ENCODE results near the gene LRFN2. TPM values are rescaled to one million over a fixed set of nuclear protein-coding genes. Genes with fewer than 3 reads are reported as not detected.

Gene LRFN2
- total and polyA plus RNA-seq, 2 experiments from 2014 or later, result 0.29 to 2.5 TPM

DNA sequence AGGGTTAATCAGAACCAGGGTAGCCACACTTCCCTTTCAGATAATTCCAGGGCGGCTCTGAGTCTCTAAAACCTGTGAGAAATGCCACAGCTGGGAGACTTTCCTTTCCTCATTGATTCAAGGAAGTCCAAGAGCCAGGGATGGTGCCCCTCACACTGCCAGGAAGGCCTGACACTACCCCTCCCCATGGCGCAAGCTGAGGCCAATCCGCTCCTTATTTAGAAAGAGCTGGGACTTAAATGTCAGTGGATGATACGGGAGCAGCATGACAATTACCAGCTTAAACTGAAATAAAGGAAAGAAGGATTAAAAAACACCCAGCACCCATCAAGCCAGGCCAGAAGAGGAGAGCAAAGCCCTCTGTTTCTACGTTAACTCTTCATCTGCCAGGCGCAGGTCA is 244.4 kb downstream of the LRFN2 start (continued):
- TF ChIP-seq, protein P1, sequence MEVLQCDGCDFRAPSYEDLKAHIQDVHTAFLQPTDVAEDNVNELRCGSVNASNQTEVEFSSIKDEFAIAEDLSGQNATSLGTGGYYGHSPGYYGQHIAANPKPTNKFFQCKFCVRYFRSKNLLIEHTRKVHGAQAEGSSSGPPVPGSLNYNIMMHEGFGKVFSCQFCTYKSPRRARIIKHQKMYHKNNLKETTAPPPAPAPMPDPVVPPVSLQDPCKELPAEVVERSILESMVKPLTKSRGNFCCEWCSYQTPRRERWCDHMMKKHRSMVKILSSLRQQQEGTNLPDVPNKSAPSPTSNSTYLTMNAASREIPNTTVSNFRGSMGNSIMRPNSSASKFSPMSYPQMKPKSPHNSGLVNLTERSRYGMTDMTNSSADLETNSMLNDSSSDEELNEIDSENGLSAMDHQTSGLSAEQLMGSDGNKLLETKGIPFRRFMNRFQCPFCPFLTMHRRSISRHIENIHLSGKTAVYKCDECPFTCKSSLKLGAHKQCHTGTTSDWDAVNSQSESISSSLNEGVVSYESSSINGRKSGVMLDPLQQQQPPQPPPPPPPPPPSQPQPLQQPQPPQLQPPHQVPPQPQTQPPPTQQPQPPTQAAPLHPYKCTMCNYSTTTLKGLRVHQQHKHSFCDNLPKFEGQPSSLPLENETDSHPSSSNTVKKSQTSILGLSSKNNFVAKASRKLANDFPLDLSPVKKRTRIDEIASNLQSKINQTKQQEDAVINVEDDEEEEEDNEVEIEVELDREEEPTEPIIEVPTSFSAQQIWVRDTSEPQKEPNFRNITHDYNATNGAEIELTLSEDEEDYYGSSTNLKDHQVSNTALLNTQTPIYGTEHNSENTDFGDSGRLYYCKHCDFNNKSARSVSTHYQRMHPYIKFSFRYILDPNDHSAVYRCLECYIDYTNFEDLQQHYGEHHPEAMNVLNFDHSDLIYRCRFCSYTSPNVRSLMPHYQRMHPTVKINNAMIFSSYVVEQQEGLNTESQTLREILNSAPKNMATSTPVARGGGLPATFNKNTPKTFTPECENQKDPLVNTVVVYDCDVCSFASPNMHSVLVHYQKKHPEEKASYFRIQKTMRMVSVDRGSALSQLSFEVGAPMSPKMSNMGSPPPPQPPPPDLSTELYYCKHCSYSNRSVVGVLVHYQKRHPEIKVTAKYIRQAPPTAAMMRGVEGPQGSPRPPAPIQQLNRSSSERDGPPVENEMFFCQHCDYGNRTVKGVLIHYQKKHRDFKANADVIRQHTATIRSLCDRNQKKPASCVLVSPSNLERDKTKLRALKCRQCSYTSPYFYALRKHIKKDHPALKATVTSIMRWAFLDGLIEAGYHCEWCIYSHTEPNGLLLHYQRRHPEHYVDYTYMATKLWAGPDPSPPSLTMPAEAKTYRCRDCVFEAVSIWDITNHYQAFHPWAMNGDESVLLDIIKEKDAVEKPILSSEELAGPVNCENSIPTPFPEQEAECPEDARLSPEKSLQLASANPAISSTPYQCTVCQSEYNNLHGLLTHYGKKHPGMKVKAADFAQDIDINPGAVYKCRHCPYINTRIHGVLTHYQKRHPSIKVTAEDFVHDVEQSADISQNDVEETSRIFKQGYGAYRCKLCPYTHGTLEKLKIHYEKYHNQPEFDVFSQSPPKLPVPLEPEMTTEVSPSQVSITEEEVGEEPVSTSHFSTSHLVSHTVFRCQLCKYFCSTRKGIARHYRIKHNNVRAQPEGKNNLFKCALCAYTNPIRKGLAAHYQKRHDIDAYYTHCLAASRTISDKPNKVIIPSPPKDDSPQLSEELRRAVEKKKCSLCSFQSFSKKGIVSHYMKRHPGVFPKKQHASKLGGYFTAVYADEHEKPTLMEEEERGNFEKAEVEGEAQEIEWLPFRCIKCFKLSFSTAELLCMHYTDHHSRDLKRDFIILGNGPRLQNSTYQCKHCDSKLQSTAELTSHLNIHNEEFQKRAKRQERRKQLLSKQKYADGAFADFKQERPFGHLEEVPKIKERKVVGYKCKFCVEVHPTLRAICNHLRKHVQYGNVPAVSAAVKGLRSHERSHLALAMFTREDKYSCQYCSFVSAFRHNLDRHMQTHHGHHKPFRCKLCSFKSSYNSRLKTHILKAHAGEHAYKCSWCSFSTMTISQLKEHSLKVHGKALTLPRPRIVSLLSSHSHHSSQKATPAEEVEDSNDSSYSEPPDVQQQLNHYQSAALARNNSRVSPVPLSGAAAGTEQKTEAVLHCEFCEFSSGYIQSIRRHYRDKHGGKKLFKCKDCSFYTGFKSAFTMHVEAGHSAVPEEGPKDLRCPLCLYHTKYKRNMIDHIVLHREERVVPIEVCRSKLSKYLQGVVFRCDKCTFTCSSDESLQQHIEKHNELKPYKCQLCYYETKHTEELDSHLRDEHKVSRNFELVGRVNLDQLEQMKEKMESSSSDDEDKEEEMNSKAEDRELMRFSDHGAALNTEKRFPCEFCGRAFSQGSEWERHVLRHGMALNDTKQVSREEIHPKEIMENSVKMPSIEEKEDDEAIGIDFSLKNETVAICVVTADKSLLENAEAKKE (CRISPR knock-in tag; IDR thresholded peaks at IDR 0.05), result no peak
- TF ChIP-seq, protein P2, sequence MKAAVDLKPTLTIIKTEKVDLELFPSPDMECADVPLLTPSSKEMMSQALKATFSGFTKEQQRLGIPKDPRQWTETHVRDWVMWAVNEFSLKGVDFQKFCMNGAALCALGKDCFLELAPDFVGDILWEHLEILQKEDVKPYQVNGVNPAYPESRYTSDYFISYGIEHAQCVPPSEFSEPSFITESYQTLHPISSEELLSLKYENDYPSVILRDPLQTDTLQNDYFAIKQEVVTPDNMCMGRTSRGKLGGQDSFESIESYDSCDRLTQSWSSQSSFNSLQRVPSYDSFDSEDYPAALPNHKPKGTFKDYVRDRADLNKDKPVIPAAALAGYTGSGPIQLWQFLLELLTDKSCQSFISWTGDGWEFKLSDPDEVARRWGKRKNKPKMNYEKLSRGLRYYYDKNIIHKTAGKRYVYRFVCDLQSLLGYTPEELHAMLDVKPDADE (IDR thresholded peaks at IDR 0.05), result no peak
- TF ChIP-seq ZNF114 (CRISPR knock-in tag; IDR thresholded peaks at IDR 0.05) (no peak), CREB1 (CRISPR knock-in tag; IDR thresholded peaks at IDR 0.05; ENCODE audit: low read depth) (no peak)

DNA sequence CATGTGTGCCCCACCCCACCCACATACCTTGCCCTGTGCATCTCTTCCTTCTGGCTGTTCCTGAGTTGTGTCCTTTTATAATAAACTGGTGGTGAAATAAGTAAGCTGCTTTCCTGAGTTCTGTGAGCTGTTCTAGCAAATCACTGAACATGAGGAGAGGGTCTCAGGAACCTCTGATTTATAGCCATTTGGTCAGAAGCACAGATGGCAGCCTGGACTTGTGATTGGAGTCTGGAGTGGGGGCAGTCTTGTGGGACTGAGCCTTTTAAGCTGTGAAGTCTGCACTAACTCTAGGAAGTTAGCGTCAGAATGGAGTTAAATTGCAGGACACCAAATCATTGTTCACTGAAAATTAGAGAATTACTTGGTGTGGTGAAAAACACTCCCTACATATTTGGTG is 245.4 kb downstream of the LRFN2 start:
- H3K4me2 ChIP-seq, result no peak overlapping the region
- no peak overlapping the region for H3K4me3 ChIP-seq
- H3F3A ChIP-seq (replicated peaks; ENCODE audit: low read depth), result no peaks in the 10 kb centered on the region
- Mint-ChIP-seq H3K27me3 (ENCODE audit: insufficient read depth, low read depth, poor library complexity) (peaks cover 14% of the 10 kb centered on the region), H3K36me3 (ENCODE audit: low read depth) (no peaks in the 10 kb centered on the region; the same call in 2 of the 3 replicates), H3K4me1 (peaks cover 34% of the 10 kb centered on the region), H3K9me3 (no peaks in the 10 kb centered on the region), H3K4me3 (no peak overlapping the region), H3K27ac (no peak overlapping the region)
- H3K4me1 ChIP-seq (ENCODE audit: insufficient read depth), result peaks cover 24% of the 10 kb centered on the region
- H3K27ac ChIP-seq (ENCODE audit: low read depth), result no peak overlapping the region
- no peaks in the 10 kb centered on the region for H4K20me1 ChIP-seq (replicated peaks; ENCODE audit: insufficient read depth)
- DNase-seq (ENCODE audit: low spot score) (no peak), ATAC-seq (no peak)
- no peaks in the 10 kb centered on the region for H3K36me3 ChIP-seq (ENCODE audit: insufficient read depth)
- 0 out of 2 replicates have a peak, but pooled peaks cover 4% of the 10 kb centered on the region for H3K9me2 ChIP-seq (ENCODE audit: insufficient read depth)
- H3K79me2 ChIP-seq (replicated peaks; ENCODE audit: insufficient read depth), result no peaks in the 10 kb centered on the region
- H2AFZ ChIP-seq, result no peak overlapping the region
- H3K27me3 ChIP-seq (ENCODE audit: insufficient read depth), result no peaks in the 10 kb centered on the region
- TF ChIP-seq POLR2AphosphoS5 (IDR thresholded peaks at IDR 0.05; ENCODE audit: low read depth), result no peak
- TF ChIP-seq CREB1 (CRISPR knock-in tag; IDR thresholded peaks at IDR 0.05; ENCODE audit: low read depth), result no peak
- TF ChIP-seq, protein P1 (CRISPR knock-in tag; IDR thresholded peaks at IDR 0.05), result no peak
- TF ChIP-seq EZH2phosphoT487 (IDR thresholded peaks at IDR 0.05; ENCODE audit: unreplicated experiment), result no peak

Data from GM23338 (cell line).